NCI-H146 (cell line): ENCODE measurements around the gene MAGEB4.
"Not testable (repeated sequence)": the region's sequence is repeated elsewhere in the genome, so short reads cannot be mapped to it uniquely, and the experiment has no call there.

Source experiments
- DNase-seq: peaks from one replicate; lab custom pipeline; 2025; lab: John Stamatoyannopoulos, UW

Gene MAGEB4, protein sequence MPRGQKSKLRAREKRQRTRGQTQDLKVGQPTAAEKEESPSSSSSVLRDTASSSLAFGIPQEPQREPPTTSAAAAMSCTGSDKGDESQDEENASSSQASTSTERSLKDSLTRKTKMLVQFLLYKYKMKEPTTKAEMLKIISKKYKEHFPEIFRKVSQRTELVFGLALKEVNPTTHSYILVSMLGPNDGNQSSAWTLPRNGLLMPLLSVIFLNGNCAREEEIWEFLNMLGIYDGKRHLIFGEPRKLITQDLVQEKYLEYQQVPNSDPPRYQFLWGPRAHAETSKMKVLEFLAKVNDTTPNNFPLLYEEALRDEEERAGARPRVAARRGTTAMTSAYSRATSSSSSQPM

DNA sequence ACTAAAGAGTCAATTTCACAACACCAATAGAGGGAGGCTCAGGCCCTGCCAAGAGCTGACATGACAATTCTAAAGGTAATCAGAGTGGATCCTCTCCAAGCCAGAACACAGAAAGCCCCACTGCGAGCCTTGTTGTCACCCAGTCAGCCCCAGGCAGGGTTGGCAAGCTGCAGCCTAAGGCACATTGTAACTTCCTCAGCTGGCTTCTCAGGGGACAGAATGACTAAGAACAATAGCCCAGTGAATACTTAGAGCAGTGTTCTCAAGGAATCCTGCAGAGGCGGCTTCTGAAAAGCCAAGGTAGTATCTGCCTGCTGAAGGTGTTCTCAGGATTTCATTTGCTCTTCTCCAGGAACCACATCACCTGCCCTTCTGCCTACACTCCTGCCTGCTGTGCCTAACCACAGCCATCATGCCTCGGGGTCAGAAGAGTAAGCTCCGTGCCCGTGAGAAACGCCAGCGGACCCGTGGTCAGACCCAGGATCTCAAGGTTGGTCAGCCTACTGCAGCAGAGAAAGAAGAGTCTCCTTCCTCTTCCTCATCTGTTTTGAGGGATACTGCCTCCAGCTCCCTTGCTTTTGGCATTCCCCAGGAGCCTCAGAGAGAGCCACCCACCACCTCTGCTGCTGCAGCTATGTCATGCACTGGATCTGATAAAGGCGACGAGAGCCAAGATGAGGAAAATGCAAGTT lies at the start of gene MAGEB4:
Gene MAGEB4, plus strand, starts transcription at position 277 of the 692 bp plus-strand sequence. Its CDS starts 136 bp downstream, at position 413.
- DNase-seq: no peak

DNA sequence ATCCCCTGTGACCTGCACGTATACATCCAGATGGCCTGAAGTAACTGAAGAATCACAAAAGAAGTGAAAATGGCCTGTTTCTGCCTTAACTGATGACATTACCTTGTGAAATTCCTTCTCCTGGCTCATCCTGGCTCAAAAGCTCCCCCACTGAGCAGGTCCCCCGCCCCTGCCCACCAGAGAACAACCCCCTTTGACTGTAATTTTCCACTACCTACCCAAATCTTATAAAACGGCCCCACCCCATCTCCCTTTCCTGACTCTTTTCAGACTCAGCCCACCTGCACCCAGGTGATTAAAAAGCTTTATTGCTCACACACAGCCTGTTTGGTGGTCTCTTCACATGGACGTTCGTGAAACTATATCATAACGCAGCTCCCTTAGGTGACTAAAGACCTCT lies 47.9 kb upstream of the MAGEB4 start:
- not testable (repeated sequence) for DNase-seq

DNA sequence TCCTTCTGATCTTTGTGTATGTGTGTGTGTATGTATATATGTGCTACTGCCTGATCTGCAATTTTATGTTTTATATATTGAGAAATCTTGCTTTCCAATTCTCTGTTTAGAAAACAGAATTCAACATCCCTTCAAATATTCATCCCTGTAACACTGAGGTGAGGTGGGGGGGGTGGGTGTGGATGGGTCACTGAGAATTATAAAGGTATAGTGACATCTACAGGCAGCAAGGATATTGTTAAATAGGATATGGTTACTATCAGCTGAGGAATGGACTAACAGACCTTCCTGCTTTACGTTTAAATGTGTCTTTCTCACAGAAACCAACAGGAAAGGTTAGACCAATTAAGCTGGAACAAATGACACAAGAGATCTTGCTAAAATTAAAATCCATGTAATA lies 45.5 kb upstream of the MAGEB4 start:
- no peak for DNase-seq

DNA sequence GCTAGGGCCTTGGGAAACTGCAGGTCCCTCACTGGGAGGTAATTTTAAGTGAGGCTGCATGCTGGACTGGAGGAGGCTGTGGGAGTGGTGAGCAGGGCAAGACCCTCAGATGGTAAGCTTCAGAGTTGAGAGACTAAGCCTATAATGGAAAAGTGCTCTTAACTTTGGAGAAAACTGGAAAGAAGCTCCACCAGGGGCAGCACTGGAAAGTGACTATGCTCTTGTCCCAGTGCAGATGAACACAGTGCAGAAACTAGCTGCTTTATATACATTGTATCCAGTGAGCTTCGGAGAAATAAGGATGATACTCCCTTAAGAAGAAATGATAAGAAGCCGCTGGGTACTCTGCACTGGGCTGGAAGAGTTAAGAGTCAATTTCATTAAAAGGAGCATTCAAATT lies 29.6 kb upstream of the MAGEB4 start:
- no peak for DNase-seq

DNA sequence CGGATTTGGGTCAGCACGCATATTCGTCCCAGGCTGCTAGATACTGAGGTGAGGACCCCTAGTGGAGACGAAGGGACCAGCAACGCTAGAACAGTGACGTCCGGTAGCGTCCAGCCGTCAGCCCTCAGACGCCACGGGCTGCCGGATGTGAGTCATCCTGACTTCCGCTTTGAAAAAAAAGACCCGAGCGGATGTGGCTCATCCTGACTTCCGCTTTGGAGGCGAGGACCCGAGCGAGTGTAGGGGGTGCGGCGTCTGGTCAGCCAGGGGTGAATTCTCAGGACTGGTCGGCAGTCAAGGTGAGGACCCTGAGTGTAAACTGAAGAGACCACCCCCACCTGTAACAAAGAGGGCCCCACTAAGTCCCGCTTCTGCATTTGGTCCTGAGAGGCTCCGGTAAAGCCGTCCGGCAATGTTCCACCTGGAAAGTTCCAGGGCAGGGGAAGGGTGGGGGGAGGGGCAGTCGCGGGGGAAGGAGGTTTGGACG lies 26.4 kb upstream of the MAGEB4 start, which contains the start of gene MAGEB2:
Gene MAGEB2, plus strand, starts transcription at position 207 of the 487 bp plus-strand sequence. CDS start 3,018 bp downstream, outside the sequence.
- DNase-seq: peak; percentile 46

DNA sequence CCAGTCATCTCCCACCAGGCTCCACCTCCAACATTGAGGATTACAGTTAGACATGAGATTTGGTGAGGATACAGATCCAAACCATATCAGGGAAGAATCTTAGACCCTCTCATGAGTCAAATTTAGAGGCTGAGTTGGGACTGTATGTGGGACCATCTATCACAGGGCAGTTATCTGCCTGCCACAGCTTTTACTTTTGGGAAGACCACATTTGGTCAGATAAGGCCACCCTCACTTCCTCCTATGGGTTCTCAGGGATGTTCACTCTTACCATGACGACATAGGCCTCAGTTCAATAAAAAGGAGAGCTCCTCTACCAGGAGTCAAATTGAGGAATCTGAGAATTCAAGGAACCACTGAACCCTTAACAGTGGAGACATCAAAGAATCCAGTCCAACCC lies 24.3 kb upstream of the MAGEB4 start:
- DNase-seq: no peak

DNA sequence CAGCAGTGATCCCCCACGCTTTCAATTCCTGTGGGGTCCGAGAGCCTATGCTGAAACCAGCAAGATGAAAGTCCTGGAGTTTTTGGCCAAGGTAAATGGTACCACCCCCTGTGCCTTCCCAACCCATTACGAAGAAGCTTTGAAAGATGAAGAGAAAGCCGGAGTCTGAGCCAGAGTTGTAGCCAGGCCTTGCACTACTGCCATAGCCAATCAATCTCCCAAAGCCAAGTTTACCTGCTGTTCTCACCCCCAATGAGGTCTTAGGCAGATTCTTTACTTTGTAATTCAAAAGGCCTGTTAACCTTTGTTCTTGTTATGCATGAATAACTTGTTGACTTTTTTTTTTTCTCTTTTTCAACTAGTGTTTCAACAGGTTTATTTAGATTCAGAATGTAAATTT lies 22.4 kb upstream of the MAGEB4 start:
- DNase-seq: no peak

DNA sequence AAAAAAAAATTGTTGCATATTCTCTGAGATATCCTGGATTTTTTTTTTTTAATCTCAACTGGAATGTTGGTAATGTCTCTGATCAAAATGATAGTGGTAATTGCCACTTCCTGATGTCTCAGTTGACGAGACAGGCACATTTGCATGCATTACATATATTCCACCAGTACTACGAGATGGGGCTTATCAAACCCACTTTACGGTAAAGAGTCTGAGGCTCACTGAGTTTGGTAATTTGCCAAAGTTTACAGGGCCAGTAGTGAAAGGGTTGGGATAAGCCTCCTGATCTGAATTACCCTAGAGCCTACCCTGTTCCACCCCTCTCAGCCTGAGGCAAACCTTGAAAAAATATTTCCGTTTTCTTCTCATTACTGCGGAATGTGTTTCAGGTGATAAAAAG lies 21.1 kb upstream of the MAGEB4 start:
- no peak for DNase-seq

DNA sequence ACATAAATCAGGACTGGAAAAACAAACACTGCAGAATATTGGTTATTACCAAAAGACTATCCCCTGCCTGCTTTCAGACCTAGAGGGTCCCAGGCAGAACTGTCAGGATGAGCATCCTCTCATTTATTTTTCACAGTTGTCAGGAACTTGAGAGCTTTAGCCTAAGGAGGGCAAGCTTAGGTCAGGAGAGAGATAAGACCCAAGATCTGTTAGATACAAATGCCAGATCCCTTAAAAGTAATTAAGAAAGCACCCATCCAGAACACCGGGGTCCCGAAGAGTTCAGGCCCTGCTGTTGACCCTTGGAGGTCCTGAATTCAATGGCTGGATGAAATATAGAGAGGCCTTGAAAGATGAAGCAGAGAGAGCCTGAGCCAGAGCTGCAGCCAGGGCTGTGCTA lies 17.3 kb upstream of the MAGEB4 start:
- no peak for DNase-seq

DNA sequence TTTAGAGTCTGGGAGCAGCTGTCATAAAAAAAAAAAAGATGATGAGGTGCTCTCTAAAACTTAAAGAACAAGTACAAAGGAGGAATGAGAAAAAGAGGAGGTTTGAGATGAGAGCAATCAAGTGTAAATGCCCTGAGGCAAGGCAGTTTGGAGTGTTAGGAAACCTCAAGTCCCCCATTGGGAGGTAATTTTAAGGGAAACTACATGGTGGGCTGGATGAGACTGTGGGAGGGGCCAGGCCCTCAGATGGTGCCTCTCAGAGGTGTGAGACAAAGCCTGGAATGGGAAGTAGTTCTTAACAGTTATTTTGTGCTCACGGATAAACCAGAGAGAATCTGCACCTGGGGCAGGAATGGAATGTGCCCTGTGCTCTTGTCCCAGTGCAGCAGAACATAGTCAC lies 13.3 kb upstream of the MAGEB4 start:
- no peak for DNase-seq

DNA sequence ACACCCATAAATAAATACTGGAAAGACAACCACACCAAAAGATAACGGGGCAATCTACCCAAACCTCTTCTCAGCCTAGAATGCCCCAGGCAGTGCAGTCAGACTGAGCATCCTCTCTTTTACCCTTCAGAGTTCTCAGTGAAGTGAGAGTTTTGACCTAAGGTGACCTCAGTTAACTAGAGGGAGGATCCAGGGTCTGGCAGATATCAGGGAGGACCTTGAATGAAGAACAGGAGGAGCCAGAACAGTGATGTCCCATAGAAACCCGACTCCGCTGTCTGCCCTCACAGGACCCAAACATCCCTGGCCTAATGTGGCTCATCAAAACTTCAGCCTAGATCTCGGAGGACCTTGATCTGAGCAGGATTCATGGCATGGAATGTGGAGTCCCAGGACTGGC lies 11.4 kb upstream of the MAGEB4 start, which contains the start of gene MAGEB3:
Gene MAGEB3, plus strand, starts transcription at position 263 of the 400 bp plus-strand sequence. CDS start 5,268 bp downstream, outside the sequence.
- DNase-seq: no peak

DNA sequence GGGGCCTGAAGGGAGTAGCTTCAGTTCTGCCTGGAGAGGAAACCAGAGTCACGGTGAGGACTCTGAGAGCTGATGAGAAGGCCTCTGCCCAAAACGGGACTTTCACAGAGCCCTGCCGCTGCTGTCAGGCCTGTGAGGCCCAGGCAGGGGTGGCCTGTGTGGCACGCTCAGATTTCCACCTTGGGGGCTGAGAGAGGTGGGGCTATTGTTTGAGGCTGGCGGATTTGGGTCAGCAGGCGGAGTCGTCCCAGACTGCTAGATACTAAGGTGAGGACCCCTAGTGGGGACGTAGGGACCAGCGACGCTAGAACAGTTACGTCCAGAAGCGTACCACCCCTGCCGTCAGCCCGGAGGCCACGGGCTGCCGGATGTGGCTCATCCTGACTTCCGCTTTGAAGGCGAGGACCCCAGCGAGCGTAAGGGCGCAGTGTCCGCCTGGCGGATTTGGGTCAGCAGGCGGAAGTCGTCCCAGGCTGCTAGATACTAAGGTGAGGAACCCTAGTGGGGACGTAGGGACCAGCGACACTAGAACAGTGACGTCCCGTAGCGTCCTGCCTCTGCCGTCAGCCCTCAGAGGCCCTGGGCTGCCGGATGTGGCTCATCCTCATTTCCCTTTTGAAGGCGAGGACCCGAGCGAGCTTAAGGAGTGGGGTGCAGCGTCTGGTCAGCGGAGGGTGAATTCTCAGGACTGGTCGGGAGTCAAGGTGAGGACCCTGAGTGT lies 5.1 kb downstream of the MAGEB4 start, which contains the start of gene MAGEB1:
Gene MAGEB1, plus strand, starts transcription at position 378 of the 721 bp plus-strand sequence. CDS start 3,348 bp downstream, outside the sequence.
- peak; percentile 84 for DNase-seq

DNA sequence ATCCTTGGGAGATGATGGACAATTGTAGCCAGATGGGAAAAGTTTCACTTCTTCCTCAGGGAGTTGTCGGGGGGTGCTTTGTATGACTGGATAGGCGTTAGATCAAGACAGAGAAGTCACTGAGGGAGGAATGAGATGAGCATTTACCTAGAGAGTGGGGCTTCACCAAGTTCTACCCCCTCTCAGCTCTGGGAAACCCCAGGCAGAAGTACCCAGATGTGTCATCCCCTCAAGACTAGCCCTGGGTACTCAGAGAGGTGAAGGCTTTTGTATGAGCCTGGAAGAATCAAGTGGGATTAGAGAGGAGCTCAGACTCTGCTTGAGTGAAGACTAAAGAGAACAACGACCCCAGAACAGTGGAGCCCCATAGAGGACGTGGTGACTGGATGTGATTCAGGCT lies 7.1 kb downstream of the MAGEB4 start:
- DNase-seq: no peak

DNA sequence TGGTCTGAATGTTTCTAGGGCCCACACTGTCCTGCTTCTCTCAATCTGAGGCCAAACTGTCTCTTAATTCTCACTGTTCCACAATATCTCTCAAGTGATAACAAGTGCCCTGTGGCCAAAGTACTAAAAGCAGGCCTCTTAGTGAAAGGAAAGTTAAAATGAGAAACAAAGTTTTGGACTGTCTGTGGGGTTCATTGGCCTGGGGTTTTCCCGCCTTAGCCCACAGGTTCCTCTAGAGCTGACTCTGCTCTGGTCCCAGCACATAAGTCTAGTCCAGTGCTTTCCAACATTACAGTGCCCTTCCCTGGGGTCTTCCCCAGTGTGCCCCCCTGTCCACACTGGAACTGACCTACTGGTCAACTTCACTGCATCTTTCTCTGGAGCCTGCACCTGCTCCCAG lies 11.5 kb downstream of the MAGEB4 start:
- DNase-seq: no peak

DNA sequence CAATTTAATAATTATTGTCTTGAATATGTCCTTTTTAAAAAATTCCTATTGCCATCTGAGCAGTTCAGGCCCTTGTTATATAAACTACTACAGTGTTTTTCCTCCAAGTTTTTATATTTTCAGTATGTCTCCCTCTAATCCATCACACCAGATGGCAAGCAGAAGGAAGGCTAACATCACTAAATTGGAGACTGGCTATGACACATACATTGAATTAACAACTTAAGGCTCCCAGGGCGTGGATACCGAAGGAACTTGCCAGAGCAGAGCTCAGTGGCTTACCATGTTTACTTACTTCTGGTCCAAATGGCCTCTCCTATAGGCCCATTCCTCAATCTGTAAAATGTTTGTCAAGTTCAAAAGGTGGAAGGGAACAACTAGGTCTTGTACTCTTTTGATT lies 18.1 kb downstream of the MAGEB4 start:
- no peak for DNase-seq

DNA sequence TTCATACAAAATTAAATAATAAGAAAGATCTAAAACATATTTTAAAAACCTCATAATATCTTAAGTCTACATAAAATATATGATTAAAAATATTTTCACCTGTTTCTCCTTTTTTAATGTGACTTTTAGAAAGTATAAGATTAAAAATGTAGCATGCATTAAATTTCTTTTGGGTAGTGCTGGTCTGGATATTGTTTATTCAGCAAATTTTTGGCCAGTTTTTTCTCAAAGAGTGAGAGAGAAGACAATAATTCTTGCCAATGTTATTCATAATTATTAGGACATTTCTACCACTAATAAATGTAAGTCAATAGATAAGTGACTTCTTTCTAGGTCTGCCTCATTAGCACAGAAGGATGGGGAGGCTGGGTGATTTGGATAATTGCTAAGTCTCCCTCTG lies 19.2 kb downstream of the MAGEB4 start:
- DNase-seq: no peak

DNA sequence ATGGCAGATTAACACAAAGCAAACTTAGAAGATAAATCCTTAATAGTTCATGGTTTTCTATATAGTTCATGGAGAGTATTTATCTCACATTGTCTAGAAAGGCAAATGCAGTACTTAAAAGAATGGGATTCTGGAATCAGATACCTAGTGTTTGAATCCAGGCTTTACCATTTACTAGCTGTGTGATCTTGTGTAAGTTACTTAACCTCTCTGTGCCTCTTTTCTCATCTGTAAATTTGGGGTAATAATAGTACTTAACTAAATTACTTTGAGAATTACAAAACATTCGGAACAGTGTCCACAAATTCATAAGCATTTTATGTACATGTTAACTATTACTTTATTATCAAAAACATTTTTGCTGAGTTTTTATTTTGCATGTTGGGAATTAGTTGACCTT lies 21.0 kb downstream of the MAGEB4 start:
- no peak for DNase-seq

DNA sequence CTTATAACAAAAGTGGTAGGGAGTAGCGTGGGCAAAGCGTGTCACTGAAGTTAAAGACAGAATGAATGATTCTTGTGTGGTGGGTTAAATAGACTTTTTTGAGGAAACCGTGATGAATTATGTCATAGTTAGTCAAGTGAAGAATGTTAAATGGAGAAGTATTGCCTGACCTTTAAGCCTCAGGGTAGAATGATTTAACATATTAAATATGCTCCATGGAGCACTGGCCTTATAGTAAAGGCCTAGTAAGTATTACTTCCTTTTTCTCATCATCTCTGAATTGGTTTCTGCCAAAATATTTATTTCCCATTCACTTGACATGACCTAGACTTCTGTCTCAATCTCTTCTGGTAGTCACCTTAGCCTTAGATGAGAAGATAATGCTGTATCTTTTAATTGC lies 28.8 kb downstream of the MAGEB4 start:
- no peak for DNase-seq

DNA sequence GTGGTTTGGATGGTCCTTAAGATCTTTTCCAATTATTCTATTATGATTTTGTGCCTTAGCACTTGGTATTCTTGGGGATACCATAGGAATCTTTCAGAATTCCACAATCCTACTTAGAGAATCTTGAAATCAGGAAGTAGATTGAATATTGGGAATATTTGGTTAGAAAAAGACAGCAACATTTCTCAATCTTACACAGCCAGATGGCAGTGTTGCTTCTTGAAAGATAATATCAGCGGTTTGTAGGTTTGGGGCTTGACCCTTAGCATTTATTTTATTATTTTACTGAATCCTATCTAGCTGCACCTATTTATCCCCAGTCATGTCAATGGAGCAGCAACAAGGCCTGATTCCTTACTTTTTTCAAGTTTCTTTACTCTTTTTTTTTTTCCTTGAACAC lies 33.7 kb downstream of the MAGEB4 start:
- peak; percentile 31 for DNase-seq

DNA sequence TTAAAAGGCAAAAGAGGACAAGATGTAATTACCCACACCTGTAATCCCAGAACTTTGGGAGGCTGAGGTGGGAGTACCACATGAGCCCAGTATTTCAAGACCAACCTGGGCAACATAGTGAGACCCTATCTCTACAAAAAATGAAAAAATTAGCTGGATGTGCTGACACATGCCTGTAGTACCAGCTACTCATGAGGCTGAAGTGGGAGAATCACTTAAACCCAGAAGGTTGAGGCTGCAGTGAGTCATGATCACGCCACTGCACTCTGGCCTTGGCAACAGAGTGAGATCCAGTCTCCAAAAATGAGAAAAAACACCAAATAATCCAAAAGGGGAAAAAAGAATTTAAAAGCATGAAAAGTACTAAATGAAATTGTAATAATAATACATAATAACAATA lies 36.6 kb downstream of the MAGEB4 start:
- no peak for DNase-seq

DNA sequence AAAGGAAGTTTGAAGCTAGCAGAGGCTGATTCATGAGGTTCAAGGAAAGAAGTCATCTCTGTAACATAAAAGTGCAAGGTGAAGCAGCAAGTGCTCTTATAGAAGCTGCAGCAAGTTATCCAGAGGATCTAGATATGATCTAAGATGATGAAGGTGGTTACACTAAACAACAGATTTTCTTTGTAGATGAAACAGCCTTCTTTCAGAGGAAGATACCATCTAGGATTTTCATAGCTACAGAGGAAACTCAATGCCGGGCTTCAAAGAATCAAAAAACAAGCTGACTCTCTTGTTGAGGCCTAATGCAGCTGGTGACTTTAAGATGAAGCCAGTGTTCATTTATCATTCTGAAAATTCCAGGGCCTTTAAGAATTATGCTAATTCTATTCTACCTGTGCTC lies 38.6 kb downstream of the MAGEB4 start:
- no peak for DNase-seq

DNA sequence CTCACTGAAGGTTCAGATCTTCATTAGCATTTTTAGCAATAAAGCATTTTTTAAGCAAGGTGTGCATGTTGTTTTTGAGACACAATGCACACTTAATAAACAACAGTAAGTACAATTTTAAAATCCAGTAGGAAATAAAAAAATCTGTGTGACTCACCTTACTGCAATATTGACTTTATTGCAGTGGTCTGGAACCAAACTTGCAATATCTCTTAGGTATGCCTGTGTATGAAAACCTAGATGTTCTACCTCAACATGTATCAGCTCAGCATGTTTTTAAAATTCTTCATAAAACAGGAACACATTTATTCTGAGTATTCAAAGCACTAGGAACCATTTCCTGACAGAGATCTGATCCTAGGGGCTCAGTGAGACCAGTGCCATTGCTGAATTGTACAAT lies 40.7 kb downstream of the MAGEB4 start:
- DNase-seq: no peak
